Activated CD8-positive, alpha-beta T cell treated with anti-CD3 and anti-CD28 coated beads for 36 hours (primary cell): ENCODE measurements around the gene AGAP1. TPM values are rescaled to one million over a fixed set of nuclear protein-coding genes. Genes with fewer than 3 reads are reported as not detected.

Experiments used
- ATAC-seq: fragments of 200-7000 bp; cut with Tn5 transposase; one replicate; pipeline ENCODE4 v1.10.0; 2021; ENCODE audit warnings: mild to moderate bottlenecking, moderate library complexity
- CTCF ChIA-PET: fragments of 350-600 bp; sonication (Branson Sonifier 250); formaldehyde crosslinking; loops from one replicate; lab custom pipeline; 2021; ENCODE audit warnings: antibody characterized with exemption; lab: Charles Lee
- POLR2A ChIA-PET: fragments of 350-600 bp; sonication (Branson Sonifier 250); formaldehyde crosslinking; loops from one replicate; lab custom pipeline; 2021; ENCODE audit warnings: antibody characterized with exemption; lab: Charles Lee
- DNase-seq: peaks from one replicate; pipeline ENCODE4 v3.0.0-alpha.2; 2020
- H3K27ac Mint-ChIP-seq: one replicate; pipeline ENCODE4 v1.8.0; 2021; ENCODE audit warnings: mild to moderate bottlenecking, mixed read lengths
- H3K27me3 Mint-ChIP-seq: one replicate; pipeline ENCODE4 v1.8.0; 2021; ENCODE audit warnings: mixed read lengths
- H3K36me3 Mint-ChIP-seq: one replicate; pipeline ENCODE4 v1.8.0; 2021; ENCODE audit warnings: low read depth, mixed read lengths
- H3K4me1 Mint-ChIP-seq: one replicate; pipeline ENCODE4 v1.8.0; 2021; ENCODE audit warnings: low read depth, mixed read lengths
- H3K4me3 Mint-ChIP-seq: one replicate; pipeline ENCODE4 v1.8.0; 2021; ENCODE audit warnings: mild to moderate bottlenecking, moderate library complexity, mixed read lengths
- H3K9me3 Mint-ChIP-seq: one replicate; pipeline ENCODE4 v1.8.0; 2021; ENCODE audit warnings: mixed read lengths
- CTCF ChIP-seq: fragments of 200-600 bp; IDR thresholded peaks from one replicate; pipeline ENCODE4 v1.8.0; 2022; ENCODE audit warnings: antibody characterized with exemption, mild to moderate bottlenecking
- intact Hi-C: fragments of 100-400 bp; cut with micrococcal nuclease; formaldehyde crosslinking; loops from one replicate; pipeline ENCODE4 v1.10.0; 2022
- total RNA-seq, 2 experiments: library from RNA; stranded (reverse); gene quantifications; one replicate each; pipeline ENCODE4 v1.2.3, GENCODE V29; 2021

Gene AGAP1
- total RNA-seq, 2 experiments from 2014 or later: 2.5 to 2.9 TPM

GRCh38 chr2:236106761-236107160 is 612.9 kb downstream of the AGAP1 start:
- H3K4me3 Mint-ChIP-seq: no peak overlapping the region
- CTCF ChIA-PET: no interaction called here

GRCh38 chr2:236107536-236107935 is 613.7 kb downstream of the AGAP1 start:
- H3K9me3 Mint-ChIP-seq: no peaks in the 10 kb centered on the region
- H3K36me3 Mint-ChIP-seq: no peaks in the 10 kb centered on the region
- no peak for TF ChIP-seq CTCF
- H3K4me1 Mint-ChIP-seq: no peaks in the 10 kb centered on the region
- CTCF ChIA-PET: no interaction called here
- DNase-seq (no peak), ATAC-seq (no peak)
- H3K27ac Mint-ChIP-seq: no peak overlapping the region
- intact Hi-C loops: no loop called here
- POLR2A ChIA-PET: no interaction called here
- peaks cover 5% of the 10 kb centered on the region for H3K27me3 Mint-ChIP-seq
- no peak overlapping the region for H3K4me3 Mint-ChIP-seq

More at GRCh38 chr2:236106761-236107160, 612.9 kb downstream of the AGAP1 start:
- Mint-ChIP-seq H3K4me1 (no peaks in the 10 kb centered on the region), H3K27me3 (peaks cover 5% of the 10 kb centered on the region), H3K27ac (no peak overlapping the region), H3K36me3 (no peaks in the 10 kb centered on the region), H3K9me3 (no peaks in the 10 kb centered on the region)
- ATAC-seq (no peak), DNase-seq (no peak)
- intact Hi-C loops: no loop called here
- POLR2A ChIA-PET: no interaction called here
- TF ChIP-seq CTCF: no peak

- H3K27ac Mint-ChIP-seq: no peak overlapping the region
- CTCF ChIA-PET: no interaction called here
- POLR2A ChIA-PET: no interaction called here
- H3K4me1 Mint-ChIP-seq: no peaks in the 10 kb centered on the region
- ATAC-seq (no peak), DNase-seq (no peak)
- no peak for TF ChIP-seq CTCF
- H3K9me3 Mint-ChIP-seq: no peaks in the 10 kb centered on the region
- H3K36me3 Mint-ChIP-seq: no peaks in the 10 kb centered on the region
- peaks cover 5% of the 10 kb centered on the region for H3K27me3 Mint-ChIP-seq
- intact Hi-C loops: no loop called here
- H3K4me3 Mint-ChIP-seq: no peak overlapping the region
Observed at GRCh38 chr2:236107942-236108625, 614.2 kb downstream of the AGAP1 start.

GRCh38 chr2:236109061-236109460 is 615.2 kb downstream of the AGAP1 start:
- Mint-ChIP-seq H3K4me3 (no peak overlapping the region), H3K27ac (no peak overlapping the region), H3K27me3 (peaks cover 5% of the 10 kb centered on the region), H3K4me1 (no peaks in the 10 kb centered on the region), H3K9me3 (no peaks in the 10 kb centered on the region), H3K36me3 (no peaks in the 10 kb centered on the region)
- intact Hi-C loops: no loop called here
- ChIA-PET CTCF (no interaction called here), POLR2A (no interaction called here)
- no peak for ATAC-seq
- no peak for DNase-seq
- TF ChIP-seq CTCF: no peak

GRCh38 chr2:236109473-236109872 is 615.6 kb downstream of the AGAP1 start:
- Mint-ChIP-seq H3K36me3 (no peaks in the 10 kb centered on the region), H3K4me3 (no peak overlapping the region), H3K9me3 (no peaks in the 10 kb centered on the region), H3K27me3 (peaks cover 5% of the 10 kb centered on the region), H3K27ac (no peak overlapping the region), H3K4me1 (no peaks in the 10 kb centered on the region)
- no peak for TF ChIP-seq CTCF
- CTCF ChIA-PET: no interaction called here
- ATAC-seq: no peak
- no peak for DNase-seq
- intact Hi-C loops: no loop called here
- POLR2A ChIA-PET: no interaction called here
